SK-N-SH (cell line): ENCODE measurements around the gene TCF7L2. TPM values are rescaled to one million over a fixed set of nuclear protein-coding genes. Genes with fewer than 3 reads are reported as not detected.

Experiments used
- CTCF ChIA-PET: fragments of 300-600, 350-600 bp; formaldehyde crosslinking; extraction: SDS; loops from one replicate; lab custom pipeline; 2021; lab: Yijun Ruan, JAX
- POLR2A ChIA-PET: fragments of 350-600 bp; sonication (Branson Sonifier 250); formaldehyde crosslinking; extraction: SDS; loops from one replicate; lab custom pipeline; 2020; ENCODE audit warnings: antibody characterized with exemption, inconsistent platforms; lab: Yijun Ruan, JAX
- DNase-seq: peaks from one replicate; pipeline ENCODE4 v3.0.0; 2012
- H2AFZ ChIP-seq: fragments of 200-600 bp; sonication (generic); 2 replicates; pipeline ENCODE4 v1.8.1; 2016; ENCODE audit warnings: antibody characterized with exemption, mild to moderate bottlenecking, low read depth
- H3F3A ChIP-seq: fragments of 200-600 bp; sonication (generic); replicated peaks from 2 replicates; pipeline ENCODE3; 2016; ENCODE audit warnings: antibody characterized with exemption, mild to moderate bottlenecking; ENCODE audit not compliant: insufficient read depth
- H3K27ac ChIP-seq, 2 experiments: fragments of 200-500 bp in 1 of 2; fragments of 200-600 bp in 1 of 2; sonication (Bioruptor generic) in 1 of 2; sonication (generic), shearing (Covaris generic) in 1 of 2; 2 replicates each; pipeline versions ENCODE4 v1.5.1 to v1.6.1; 2014 to 2016; ENCODE audit warnings: low read depth in 2 of 2, inconsistent platforms in 1 of 2, low read length in 1 of 2, mild to moderate bottlenecking in 1 of 2, mixed read lengths in 1 of 2
- H3K27me3 ChIP-seq: fragments of 200-600 bp; sonication (generic), shearing (Covaris generic); 2 replicates; pipeline ENCODE4 v1.6.1; 2016; ENCODE audit warnings: mixed run types; ENCODE audit not compliant: insufficient read depth
- H3K36me3 ChIP-seq, 2 experiments: fragments of 200-500 bp in 1 of 2; fragments of 200-600 bp in 1 of 2; sonication (Bioruptor generic) in 1 of 2; sonication (generic) in 1 of 2; replicated peaks in 1 of 2; 2 replicates each; pipeline versions ENCODE3 to v1.5.1; 2014 to 2016; ENCODE audit warnings: low read length in 1 of 2, mild to moderate bottlenecking in 1 of 2; ENCODE audit not compliant: insufficient read depth in 2 of 2, control insufficient read depth in 1 of 2
- H3K4me1 ChIP-seq, 2 experiments: fragments of 200-500 bp in 1 of 2; fragments of 200-600 bp in 1 of 2; sonication (Bioruptor generic) in 1 of 2; sonication (generic), shearing (Covaris generic) in 1 of 2; 2 replicates each; pipeline versions ENCODE4 v1.5.1 to v1.6.1; 2014 to 2016; ENCODE audit warnings: low read depth in 1 of 2, low read length in 1 of 2, mixed run types in 1 of 2; ENCODE audit not compliant: insufficient read depth in 2 of 2, control insufficient read depth in 1 of 2
- H3K4me2 ChIP-seq: fragments of 200-600 bp; sonication (generic), shearing (Covaris generic); 2 replicates; pipeline ENCODE4 v1.6.1; 2017; ENCODE audit warnings: mixed run types
- H3K4me3 ChIP-seq, 2 experiments: fragments of 200-500 bp in 1 of 2; fragments of 200-600 bp in 1 of 2; sonication (Bioruptor generic) in 1 of 2; sonication (generic), shearing (Covaris generic) in 1 of 2; 2 replicates each; pipeline versions ENCODE4 v1.5.1 to v1.8.1; 2014 to 2016; ENCODE audit warnings: low read depth in 2 of 2, inconsistent platforms in 1 of 2, low read length in 1 of 2, mild to moderate bottlenecking in 1 of 2, mixed read lengths in 1 of 2, moderate library complexity in 1 of 2
- H3K79me2 ChIP-seq: fragments of 200-600 bp; sonication (generic); 2 replicates; pipeline ENCODE4 v1.8.1; 2017; ENCODE audit warnings: mild to moderate bottlenecking; ENCODE audit not compliant: insufficient read depth
- H3K9ac ChIP-seq: fragments of 200-600 bp; sonication (generic); 2 replicates; pipeline ENCODE4 v1.6.1; 2017; ENCODE audit warnings: mixed run types
- H3K9me2 ChIP-seq: fragments of 200-600 bp; sonication (generic); 2 replicates; pipeline ENCODE4 v1.6.1; 2017; ENCODE audit warnings: mixed run types
- H3K9me3 ChIP-seq: fragments of 200-600 bp; sonication (generic); 2 replicates; pipeline ENCODE4 v1.6.1; 2017; ENCODE audit warnings: mixed run types, mild to moderate bottlenecking, moderate library complexity
- H4K20me1 ChIP-seq: fragments of 200-600 bp; sonication (generic); 2 replicates; pipeline ENCODE4 v1.6.1; 2017; ENCODE audit warnings: mild to moderate bottlenecking, mixed run types; ENCODE audit not compliant: insufficient read depth
- ELF1 ChIP-seq: IDR thresholded peaks from 2 replicates; pipeline ENCODE4 v1.4.0; 2012
- EZH2phosphoT487 ChIP-seq: fragments of 200-600 bp; sonication (generic); IDR thresholded peaks from 2 replicates; pipeline ENCODE4 v1.6.1; 2017; ENCODE audit warnings: low read depth, mixed run types, mild to moderate bottlenecking, antibody characterized with exemption, moderate library complexity, borderline replicate concordance
- GABPA ChIP-seq: IDR thresholded peaks from 2 replicates; pipeline ENCODE4 v1.4.0; 2012; ENCODE audit warnings: low read depth, mild to moderate bottlenecking
- GATA2 ChIP-seq: sonication (generic); formaldehyde crosslinking; IDR thresholded peaks from 2 replicates; pipeline ENCODE4 v1.5.0; 2020; ENCODE audit warnings: mild to moderate bottlenecking, missing genetic modification reagents
- MAX ChIP-seq: IDR thresholded peaks from 2 replicates; pipeline ENCODE4 v1.4.0; 2012; ENCODE audit warnings: low read depth
- POLR2AphosphoS5 ChIP-seq: IDR thresholded peaks from 2 replicates; pipeline ENCODE4 v1.6.1; 2012; ENCODE audit warnings: low read depth, low read length
- RFX5 ChIP-seq: IDR thresholded peaks from 2 replicates; pipeline ENCODE4 v1.6.1; 2012; ENCODE audit warnings: mild to moderate bottlenecking, improper control_type of control experiment, low read length
- RXRA ChIP-seq: IDR thresholded peaks from 2 replicates; pipeline ENCODE4 v1.4.0; 2012; ENCODE audit warnings: low read depth, mild to moderate bottlenecking, borderline replicate concordance
- SIN3A ChIP-seq: IDR thresholded peaks from 2 replicates; pipeline ENCODE4 v1.6.1; 2012; ENCODE audit warnings: low read depth, mild to moderate bottlenecking, low read length, moderate library complexity, borderline replicate concordance
- ZBTB33 ChIP-seq: IDR thresholded peaks from 2 replicates; pipeline ENCODE4 v1.4.0; 2012; ENCODE audit warnings: low read depth, borderline replicate concordance
- WGBS: methylation state at CpG from one replicate; pipeline ENCODE4 v1.1.6; 2017; ENCODE audit warnings: low lambda C conversion rate; 5-methylcytosine and 5-hydroxymethylcytosine counted together
- polyA plus RNA-seq, 3 experiments: library from polyadenylated mRNA; depleted of rRNA; stranded (reverse); fragments of >200 nt; gene quantifications; 2 replicates each; pipeline ENCODE4 v1.2.3, GENCODE V29; 2012

Gene TCF7L2
- polyA plus RNA-seq, 1 of the 3 experiments (the other 2 are of a cell fraction) = 10.2 TPM

- Histone ChIP-seq H3K27me3 (no peaks in the 10 kb centered on the region), H2AFZ (no peak overlapping the region), H3K36me3 (no peaks in the 10 kb centered on the region), H3K9me3 (no peaks in the 10 kb centered on the region), H3K4me1 (peaks cover 0 to 27% of the 10 kb centered on the region in 2 experiments; a peak in 1 of 4 replicates), H3K4me2 (no peak overlapping the region), H3K27ac (no peak overlapping the region)
- POLR2A ChIA-PET = no interaction called here
- TF ChIP-seq MAX = no peak
- TF ChIP-seq POLR2AphosphoS5 = no peak
- no peak for TF ChIP-seq GATA2 (CRISPR knock-in tag)
- no peak for TF ChIP-seq EZH2phosphoT487
- TF ChIP-seq, all 33 proteins: peak for 0
- H3K9me2 ChIP-seq = no peaks in the 10 kb centered on the region
- no peaks in the 10 kb centered on the region for H3F3A ChIP-seq
- H3K9ac ChIP-seq = no peak overlapping the region
- WGBS = 97% methylated on average over 3 of the region's 3 CpGs
- no peak overlapping the region for H3K4me3 ChIP-seq
- no peak for DNase-seq
- CTCF ChIA-PET = interaction anchor here (1.2 kb wide), 1 partner anchor 8 kb away, joined by 4 read pairs; no protein-coding TSS in a partner anchor
- no peaks in the 10 kb centered on the region for H4K20me1 ChIP-seq
- H3K79me2 ChIP-seq = no peaks in the 10 kb centered on the region
Observed at GRCh38 chr10:113179966-113180365, 229.9 kb downstream of the TCF7L2 start.

GRCh38 chr10:113180401-113181154, 230.5 kb downstream of the TCF7L2 start:
- peaks cover 0 to 27% of the 10 kb centered on the region in 2 experiments; a peak in 1 of 4 replicates for H3K4me1 ChIP-seq
- H3K4me2 ChIP-seq = no peak overlapping the region
- H3K9me2 ChIP-seq = no peaks in the 10 kb centered on the region
- TF ChIP-seq MAX (no peak), SIN3A (no peak), ELF1 (no peak), EZH2phosphoT487 (no peak), ZBTB33 (no peak), RFX5 (no peak), GABPA (no peak), RXRA (no peak)
- TF ChIP-seq, all 33 proteins: peak for 0
- H3K79me2 ChIP-seq = no peaks in the 10 kb centered on the region
- no peak overlapping the region for H3K9ac ChIP-seq
- WGBS = 44% methylated on average over 6 of the region's 10 CpGs
- no peaks in the 10 kb centered on the region for H3K27me3 ChIP-seq
- DNase-seq = peak; percentile 40
- peak overlapping the region in 1 of 2 experiments; percentile 11; a peak in 1 of 4 replicates for H3K27ac ChIP-seq
- no peaks in the 10 kb centered on the region for H3F3A ChIP-seq
- ChIA-PET POLR2A (no interaction called here), CTCF (interaction anchor here (0.7 to 1.2 kb wide), 2 partner anchors 9 to 613 kb away, joined by 3 to 4 read pairs; no protein-coding TSS in a partner anchor)
- no peak overlapping the region for H2AFZ ChIP-seq
- no peak overlapping the region for H3K4me3 ChIP-seq
- H3K36me3 ChIP-seq = no peaks in the 10 kb centered on the region
- H3K9me3 ChIP-seq = no peaks in the 10 kb centered on the region
- H4K20me1 ChIP-seq = no peaks in the 10 kb centered on the region
